ENCODE data around the gene SOX1. TPM values are rescaled to one million over a fixed set of nuclear protein-coding genes. Genes with fewer than 3 reads are reported as not detected.

The SOX1 gene
- total and polyA plus RNA-seq, 12 donors: not detected

GRCh38 chr13:112104881-112105234 lies 37.9 kb downstream of the SOX1 start:
- intact Hi-C loops (cut with DNase I): loop anchor here in 1 of 10 donors (10.0 kb wide), 1 partner anchor 340 kb away; no protein-coding TSS in a partner anchor
- Histone ChIP-seq H3K27ac (no peak overlapping the region), H3K36me3 (no peaks in the 10 kb centered on the region), H3K4me1 (peaks cover 0 to 18% (median 0%) of the 10 kb centered on the region in 9 donors), H3K9me3 (no peaks in the 10 kb centered on the region), H3K27me3 (peaks cover 32 to 100% (median 97%) of the 10 kb centered on the region in 7 donors), H3K4me3 (no peak overlapping the region)
- TF ChIP-seq CTCF (IDR thresholded peaks at IDR 0.05): no peak
- ATAC-seq: no peak
- DNase-seq: no peak
- 1 to 2% methylated on average over 40 to 44 of the region's 44 CpGs for WGBS, 2 donors

GRCh38 chr13:112105244-112105681 lies 38.3 kb downstream of the SOX1 start:
- Histone ChIP-seq H3K27me3 (peaks cover 32 to 100% (median 98%) of the 10 kb centered on the region in 7 donors), H3K27ac (no peak overlapping the region), H3K36me3 (no peaks in the 10 kb centered on the region), H3K4me3 (no peak overlapping the region), H3K9me3 (no peaks in the 10 kb centered on the region), H3K4me1 (peaks cover 0 to 18% (median 0%) of the 10 kb centered on the region in 9 donors)
- DNase-seq: no peak
- 2 to 3% methylated on average over 34 to 35 of the region's 35 CpGs for WGBS, 2 donors
- no peak for TF ChIP-seq CTCF (IDR thresholded peaks at IDR 0.05)
- intact Hi-C loops (cut with DNase I): loop anchor here in 1 of 10 donors (10.0 kb wide), 1 partner anchor 340 kb away; no protein-coding TSS in a partner anchor
- ATAC-seq: no peak

- Histone ChIP-seq H3K4me3 (no peak overlapping the region), H3K27me3 (peaks cover 32 to 100% (median 98%) of the 10 kb centered on the region in 7 donors), H3K36me3 (no peaks in the 10 kb centered on the region), H3K4me1 (peaks cover 0 to 18% (median 0%) of the 10 kb centered on the region in 9 donors), H3K27ac (no peak overlapping the region), H3K9me3 (no peaks in the 10 kb centered on the region)
- no peak for DNase-seq
- intact Hi-C loops (cut with DNase I): loop anchor here in 1 of 10 donors (10.0 kb wide), 1 partner anchor 339 kb away; no protein-coding TSS in a partner anchor
- TF ChIP-seq CTCF (IDR thresholded peaks at IDR 0.05): no peak
- whole genome bisulfite sequencing, 2 donors: 1% methylated on average over 21 of the region's 21 CpGs
- ATAC-seq: no peak
Measured at GRCh38 chr13:112105892-112106291, 38.9 kb downstream of the SOX1 start.

GRCh38 chr13:112106478-112107141 lies 39.7 kb downstream of the SOX1 start:
- Histone ChIP-seq H3K9me3 (no peaks in the 10 kb centered on the region), H3K4me1 (peaks cover 0 to 18% (median 0%) of the 10 kb centered on the region in 9 donors), H3K4me3 (no peak overlapping the region), H3K36me3 (no peaks in the 10 kb centered on the region), H3K27ac (no peak overlapping the region), H3K27me3 (peaks cover 32 to 100% (median 98%) of the 10 kb centered on the region in 7 donors)
- ATAC-seq (no peak), DNase-seq (no peak)
- 4% methylated on average over 36 of the region's 36 CpGs for WGBS, 2 donors
- TF ChIP-seq CTCF (IDR thresholded peaks at IDR 0.05): no peak
- intact Hi-C loops (cut with DNase I): loop anchor here in 1 of 10 donors (10.0 kb wide), 1 partner anchor 338 kb away; no protein-coding TSS in a partner anchor
